Transverse colon (tissue), 4 donors: ENCODE results near the gene EIF3D. TPM values are rescaled to one million over a fixed set of nuclear protein-coding genes. Genes with fewer than 3 reads are reported as not detected.
A peak's percentile ranks its signal among the peaks of the same experiment; 100 is the strongest.

Source experiments
- DNase-seq: peaks from one replicate; pipeline ENCODE4 v3.0.0-alpha.2; 2019
- H3K27ac ChIP-seq, 4 donors: fragments of 200-600 bp; sonication (generic); 2 replicates each; pipeline ENCODE4 v1.5.1; 2016 to 2018; ENCODE audit warnings: inconsistent platforms in 4 of 4
- H3K27me3 ChIP-seq: fragments of 200-600 bp; sonication (generic); 2 replicates; pipeline ENCODE4 v1.5.1; 2017; ENCODE audit warnings: inconsistent platforms
- H3K36me3 ChIP-seq, 4 donors: fragments of 200-600 bp; sonication (generic); 2 replicates each; pipeline ENCODE4 v1.5.1; 2017 to 2019; ENCODE audit warnings: inconsistent platforms in 4 of 4
- H3K4me1 ChIP-seq, 4 donors: fragments of 200-600 bp; sonication (generic); 2 replicates each; pipeline ENCODE4 v1.5.1; 2017 to 2020; ENCODE audit warnings: inconsistent platforms in 4 of 4
- H3K4me3 ChIP-seq, 4 donors: fragments of 200-600 bp; sonication (generic); 1 replicate in 1 of 4; 2 replicates in 3 of 4; pipeline versions ENCODE4 v1.5.1 to v1.6.1; 2017 to 2019; ENCODE audit warnings: inconsistent platforms in 4 of 4
- H3K9me3 ChIP-seq, 2 donors: fragments of 200-600 bp; sonication (generic); 2 replicates each; pipeline ENCODE4 v1.5.1; 2017 to 2019; ENCODE audit warnings: inconsistent platforms in 2 of 2
- EP300 ChIP-seq: sonication (generic); formaldehyde crosslinking; IDR thresholded peaks from one replicate; pipeline ENCODE4 v1.6.1; 2017; ENCODE audit warnings: antibody characterized with exemption, low read depth
- POLR2A ChIP-seq: fragments of 450-650 bp; IDR thresholded peaks from one replicate; pipeline ENCODE4 v1.6.1; 2016; ENCODE audit warnings: antibody characterized with exemption, mild to moderate bottlenecking, moderate library complexity
- POLR2AphosphoS5 ChIP-seq, 3 donors: sonication (generic); formaldehyde crosslinking; IDR thresholded peaks; one replicate each; pipeline ENCODE4 v1.6.1; 2016; ENCODE audit warnings: antibody characterized with exemption in 3 of 3
- WGBS, 2 donors: methylation state at CpG; one replicate each; pipeline ENCODE4 v1.1.5; 2018; ENCODE audit warnings: low coverage in 1 of 2; 5-methylcytosine and 5-hydroxymethylcytosine counted together
- in situ Hi-C, 4 donors: fragments of 200-750 bp; cut with MboI; loops; one replicate each; pipeline versions ENCODE4 v1.15.0 to v1.15.1; 2017; ENCODE audit warnings: low sequenced_read_pairs in 3 of 4, low pct_ligation_motif_present in 1 of 4, low pct_unique_long_range_greater_than_20kb in 1 of 4
- intact Hi-C: fragments of 100-400 bp; cut with DNase I; formaldehyde crosslinking; loops from one replicate; pipeline ENCODE4 v1.15.1; 2023; ENCODE audit warnings: low total_unique reads
- total RNA-seq, 4 donors: library from RNA; depleted of rRNA; stranded (reverse); fragments of >200 nt; gene quantifications; one replicate each; pipeline ENCODE4 v1.1.0, GENCODE V29; 2016
- TF ChIP-seq, protein P1 (sequence below), 5 experiments: fragments of 200-600 bp in 3 of 5; fragments of 450-650 bp in 2 of 5; sonication (generic) in 3 of 5; IDR thresholded peaks; 1 replicate in 2 of 5; 2 replicates in 3 of 5; pipeline ENCODE4 v1.5.1; 2016 to 2017; ENCODE audit warnings: antibody characterized with exemption in 5 of 5, inconsistent platforms in 3 of 5, mild to moderate bottlenecking in 2 of 5, moderate library complexity in 1 of 5

The EIF3D gene
- total RNA-seq, 4 donors from 2014 or later, result 69.6 to 217 (median 146) TPM

DNA sequence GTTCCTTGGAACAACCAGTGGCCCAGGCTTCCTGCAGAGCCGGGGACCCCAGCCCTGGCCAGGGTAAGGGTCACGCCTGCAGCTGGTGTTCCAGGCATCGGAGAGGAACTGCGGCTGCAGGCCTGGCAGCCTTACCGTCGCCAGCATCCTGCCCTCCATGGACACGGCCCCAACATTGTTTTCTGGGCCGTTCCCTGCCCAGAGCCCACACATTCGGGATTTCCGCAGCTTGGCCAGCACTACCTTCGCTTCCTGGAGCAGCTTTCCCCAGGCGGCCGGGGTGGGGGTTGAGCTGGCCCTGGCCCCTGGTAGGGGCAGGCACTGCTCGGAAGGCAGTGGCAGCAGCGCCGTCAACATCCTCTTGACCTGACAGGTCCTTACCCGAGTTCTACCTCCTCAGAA is 65.2 kb downstream of the EIF3D start:
- no peaks in the 10 kb centered on the region for H3K27me3 ChIP-seq
- no peaks in the 10 kb centered on the region for H3K36me3 ChIP-seq
- in situ Hi-C loops (loop anchor here in 1 of 4 donors (10.0 kb wide), 1 partner anchor 159 kb away; no protein-coding TSS in a partner anchor), intact Hi-C loops (no loop called here)
- 60% methylated on average over 11 of the region's 17 CpGs; no CpG with 5 or more reads in 1 of the 2 donors for WGBS, 2 donors
- TF ChIP-seq POLR2A, result no peak
- peak; percentile 19 for TF ChIP-seq EP300
- TF ChIP-seq, protein P1, sequence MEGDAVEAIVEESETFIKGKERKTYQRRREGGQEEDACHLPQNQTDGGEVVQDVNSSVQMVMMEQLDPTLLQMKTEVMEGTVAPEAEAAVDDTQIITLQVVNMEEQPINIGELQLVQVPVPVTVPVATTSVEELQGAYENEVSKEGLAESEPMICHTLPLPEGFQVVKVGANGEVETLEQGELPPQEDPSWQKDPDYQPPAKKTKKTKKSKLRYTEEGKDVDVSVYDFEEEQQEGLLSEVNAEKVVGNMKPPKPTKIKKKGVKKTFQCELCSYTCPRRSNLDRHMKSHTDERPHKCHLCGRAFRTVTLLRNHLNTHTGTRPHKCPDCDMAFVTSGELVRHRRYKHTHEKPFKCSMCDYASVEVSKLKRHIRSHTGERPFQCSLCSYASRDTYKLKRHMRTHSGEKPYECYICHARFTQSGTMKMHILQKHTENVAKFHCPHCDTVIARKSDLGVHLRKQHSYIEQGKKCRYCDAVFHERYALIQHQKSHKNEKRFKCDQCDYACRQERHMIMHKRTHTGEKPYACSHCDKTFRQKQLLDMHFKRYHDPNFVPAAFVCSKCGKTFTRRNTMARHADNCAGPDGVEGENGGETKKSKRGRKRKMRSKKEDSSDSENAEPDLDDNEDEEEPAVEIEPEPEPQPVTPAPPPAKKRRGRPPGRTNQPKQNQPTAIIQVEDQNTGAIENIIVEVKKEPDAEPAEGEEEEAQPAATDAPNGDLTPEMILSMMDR (IDR thresholded peaks at IDR 0.05), result no peak
- peak in 2 of 3 donors; percentile 7 to 40 for TF ChIP-seq POLR2AphosphoS5 (IDR thresholded peaks at IDR 0.05)
- H3K9me3 ChIP-seq, result no peaks in the 10 kb centered on the region
- H3K27ac ChIP-seq, result peak overlapping the region; percentile 98
- no peak for DNase-seq
- H3K4me3 ChIP-seq, result no peak overlapping the region
- H3K4me1 ChIP-seq, result peaks cover 15 to 66% (median 49%) of the 10 kb centered on the region in 4 donors

DNA sequence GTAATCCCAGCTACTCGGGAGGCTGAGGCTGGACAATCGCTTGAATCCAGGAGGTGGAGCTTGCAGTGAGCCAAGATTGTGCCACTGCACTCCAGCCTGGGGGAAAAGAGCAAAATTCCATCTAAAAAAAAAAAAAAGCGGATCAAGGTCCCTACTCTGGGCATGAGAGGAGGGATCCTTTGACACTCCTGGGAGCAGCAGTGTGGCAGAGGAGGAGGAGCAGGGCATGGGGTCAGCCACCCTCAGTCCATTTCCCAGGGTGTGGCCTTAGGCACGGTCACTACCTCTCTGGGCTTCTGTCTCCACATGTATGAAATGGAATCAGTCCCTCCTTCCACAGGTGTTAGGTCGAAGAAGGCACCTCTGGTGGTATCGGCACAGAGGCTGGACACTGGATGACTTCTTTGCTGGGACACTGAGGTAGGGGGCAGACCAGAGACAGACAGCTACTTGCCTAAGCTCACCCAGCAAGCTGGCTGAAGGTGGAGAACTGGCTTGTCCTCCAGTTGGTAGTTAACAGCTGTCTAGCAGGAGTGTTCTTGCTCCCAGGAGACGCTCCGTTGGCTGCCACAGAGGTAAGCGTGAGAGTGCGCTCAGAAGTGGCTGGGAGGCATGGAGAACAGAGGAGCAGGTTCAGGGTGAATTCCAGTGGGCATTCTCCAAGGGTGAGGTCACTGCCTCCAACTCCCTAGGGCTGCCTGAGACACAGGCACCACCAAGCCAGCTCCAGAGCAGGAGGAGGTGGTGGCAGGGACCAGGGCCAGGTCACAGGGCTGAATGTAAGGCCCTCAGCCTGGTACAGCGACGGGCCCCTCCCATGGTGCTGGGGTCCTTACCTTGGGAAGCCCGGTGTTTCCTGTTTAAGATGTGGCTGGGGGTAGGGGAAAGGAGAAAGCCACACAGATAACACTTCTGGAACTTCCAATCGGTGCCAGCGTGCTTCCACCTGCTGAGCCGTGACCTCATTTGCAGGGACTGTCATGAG is 67.0 kb downstream of the EIF3D start:
- DNase-seq, result no peak
- intact Hi-C loops, result no loop called here
- in situ Hi-C loops, result loop anchor here in 1 of 4 donors (10.0 kb wide), 1 partner anchor 157 kb away; no protein-coding TSS in a partner anchor
- Histone ChIP-seq H3K9me3 (no peaks in the 10 kb centered on the region), H3K4me3 (no peak overlapping the region), H3K4me1 (peaks cover 25 to 66% (median 53%) of the 10 kb centered on the region in 4 donors), H3K27ac (peak overlapping the region; percentile 98), H3K27me3 (no peaks in the 10 kb centered on the region), H3K36me3 (no peaks in the 10 kb centered on the region)
- TF ChIP-seq POLR2AphosphoS5 (IDR thresholded peaks at IDR 0.05), result no peak
- no peak for TF ChIP-seq EP300
- TF ChIP-seq POLR2A, result no peak
- TF ChIP-seq, protein P1 (IDR thresholded peaks at IDR 0.05), result no peak
- 63 to 76% methylated on average over 3 to 16 of the region's 16 CpGs for WGBS, 2 donors

Other genes with a start within 250 kb of the EIF3D start
- 100 to 1,000 TPM; 385 to 511 (median 460) TPM for gene MYH9, start 141.2 kb downstream of the EIF3D start, total RNA-seq
- 100 to 1,000 TPM in 1 of 4 donors, 10 to 100 TPM in 3; 68.5 to 317 (median 93.3) TPM for gene TXN2, start 47.5 kb downstream of the EIF3D start, total RNA-seq
- 1 to 10 TPM in 2 of 4 donors, under 1 TPM in 2; 0.37 to 3.0 (median 1.5) TPM for gene FOXRED2, start 22.1 kb downstream of the EIF3D start, total RNA-seq
- not detected for gene CACNG2, start 174.6 kb upstream of the EIF3D start, total RNA-seq
- 10 to 100 TPM in 2 of 4 donors, 1 to 10 TPM in 2; 5.8 to 22.7 (median 12.9) TPM for gene IFT27, start 247.0 kb upstream of the EIF3D start, total RNA-seq